ENCODE results near the gene CLDND2.

DNA sequence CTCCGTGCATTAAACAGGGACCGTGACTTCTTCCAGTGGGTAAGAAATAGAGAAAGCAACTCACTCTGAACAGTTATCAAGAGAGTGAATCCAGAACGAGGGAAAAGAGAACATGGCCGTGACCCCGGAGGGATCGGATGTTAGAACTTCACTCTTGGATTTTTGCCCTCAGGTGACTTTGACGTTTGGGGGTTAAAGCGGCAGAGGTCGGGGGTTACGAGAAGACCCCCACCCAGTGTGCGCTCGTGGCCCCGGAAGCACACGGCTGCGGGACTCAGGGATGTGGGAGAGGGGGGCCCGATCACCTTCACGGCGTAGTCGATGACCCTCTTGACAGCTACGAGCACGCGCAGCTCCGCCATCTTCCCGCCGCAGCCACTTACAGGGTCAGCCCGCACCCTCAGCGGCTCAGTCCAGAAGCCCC lies 2.8 kb downstream of the CLDND2 start, which contains the start of gene ETFB:
- TF ChIP-seq RNF2 (IDR thresholded peaks at IDR 0.05; ENCODE audit: borderline replicate concordance, low read depth, low read length, missing control alignments, poor library complexity, severe bottlenecking) (no peak), POLR2A (IDR thresholded peaks at IDR 0.05; ENCODE audit: control extremely low read depth in 1 of 2, low read depth in 2 of 2, low read length in 2 of 2) (no peak; a peak in 1 of 3 replicates), EZH2 (IDR thresholded peaks at IDR 0.05; ENCODE audit: low read depth, low read length, severe bottlenecking) (no peak)
- TF ChIP-seq, protein P1, sequence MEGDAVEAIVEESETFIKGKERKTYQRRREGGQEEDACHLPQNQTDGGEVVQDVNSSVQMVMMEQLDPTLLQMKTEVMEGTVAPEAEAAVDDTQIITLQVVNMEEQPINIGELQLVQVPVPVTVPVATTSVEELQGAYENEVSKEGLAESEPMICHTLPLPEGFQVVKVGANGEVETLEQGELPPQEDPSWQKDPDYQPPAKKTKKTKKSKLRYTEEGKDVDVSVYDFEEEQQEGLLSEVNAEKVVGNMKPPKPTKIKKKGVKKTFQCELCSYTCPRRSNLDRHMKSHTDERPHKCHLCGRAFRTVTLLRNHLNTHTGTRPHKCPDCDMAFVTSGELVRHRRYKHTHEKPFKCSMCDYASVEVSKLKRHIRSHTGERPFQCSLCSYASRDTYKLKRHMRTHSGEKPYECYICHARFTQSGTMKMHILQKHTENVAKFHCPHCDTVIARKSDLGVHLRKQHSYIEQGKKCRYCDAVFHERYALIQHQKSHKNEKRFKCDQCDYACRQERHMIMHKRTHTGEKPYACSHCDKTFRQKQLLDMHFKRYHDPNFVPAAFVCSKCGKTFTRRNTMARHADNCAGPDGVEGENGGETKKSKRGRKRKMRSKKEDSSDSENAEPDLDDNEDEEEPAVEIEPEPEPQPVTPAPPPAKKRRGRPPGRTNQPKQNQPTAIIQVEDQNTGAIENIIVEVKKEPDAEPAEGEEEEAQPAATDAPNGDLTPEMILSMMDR (IDR thresholded peaks at IDR 0.05; ENCODE audit: control extremely low read depth in 1 of 3, insufficient read depth in 1 of 3, low read depth in 1 of 3, low read length in 3 of 3) = no peak

Data from H1 (cell line).